HEK293 (cell line): Measurements from ENCODE around the gene CCSER2.

Experiments
- CTCF ChIA-PET: fragments of 350-600 bp; formaldehyde crosslinking; extraction: SDS; loops from one replicate; lab custom pipeline; 2021; ENCODE audit warnings: antibody characterized with exemption; lab: Yijun Ruan, JAX
- POLR2A ChIA-PET: fragments of 300-600 bp; formaldehyde crosslinking; extraction: SDS; loops from one replicate; lab custom pipeline; 2020; ENCODE audit warnings: antibody characterized with exemption, inconsistent platforms; lab: Yijun Ruan, JAX
- H3K27ac ChIP-seq: fragments of 200-500 bp; sonication (Bioruptor generic); 2 replicates; pipeline ENCODE4 v1.5.1; 2014; ENCODE audit warnings: low read depth, low read length, control low read depth, inconsistent platforms; ENCODE audit errors: extremely low read depth
- H3K36me3 ChIP-seq, 2 experiments: fragments of 200-500 bp in 1 of 2; sonication (Bioruptor generic) in 1 of 2; 1 replicate in 1 of 2; 2 replicates in 1 of 2; pipeline ENCODE4 v1.5.1; 2014 to 2017; ENCODE audit warnings: inconsistent platforms in 2 of 2, low read length in 2 of 2; ENCODE audit not compliant: control insufficient read depth in 2 of 2, insufficient read depth in 1 of 2
- H3K4me1 ChIP-seq: fragments of 200-500 bp; sonication (Bioruptor generic); 2 replicates; pipeline ENCODE4 v1.5.1; 2014; ENCODE audit warnings: mild to moderate bottlenecking, low read length, inconsistent platforms; ENCODE audit not compliant: control insufficient read depth, insufficient read depth
- H3K4me3 ChIP-seq: 2 replicates; pipeline ENCODE4 v1.5.1; 2011; ENCODE audit warnings: low read depth, mild to moderate bottlenecking, control low read depth, low read length, moderate library complexity
- H3K9me3 ChIP-seq: fragments of 200-500 bp; sonication (Bioruptor generic); 2 replicates; pipeline ENCODE4 v1.5.1; 2014; ENCODE audit warnings: low read depth, low read length, inconsistent platforms; ENCODE audit not compliant: control insufficient read depth, insufficient read depth
- OSR2 ChIP-seq: fragments of 450-650 bp; formaldehyde crosslinking; IDR thresholded peaks from 2 replicates; pipeline ENCODE4 v1.5.1; 2016; ENCODE audit warnings: missing biosample characterization, missing genetic modification characterization
- PRDM1 ChIP-seq: fragments of 450-650 bp; formaldehyde crosslinking; IDR thresholded peaks from 2 replicates; pipeline ENCODE4; 2016; ENCODE audit warnings: missing biosample characterization, missing genetic modification characterization
- PRDM10 ChIP-seq: fragments of 450-650 bp; formaldehyde crosslinking; IDR thresholded peaks from 2 replicates; pipeline ENCODE4 v1.5.1; 2016; ENCODE audit warnings: missing biosample characterization, missing genetic modification characterization
- ZFP69B ChIP-seq: fragments of 450-650 bp; formaldehyde crosslinking; IDR thresholded peaks from 2 replicates; pipeline ENCODE4 v1.5.1; 2016; ENCODE audit warnings: missing biosample characterization, missing genetic modification characterization
- ZNF114 ChIP-seq: fragments of 450-650 bp; formaldehyde crosslinking; IDR thresholded peaks from 2 replicates; pipeline ENCODE4 v1.5.0; 2017; ENCODE audit warnings: missing biosample characterization, missing genetic modification characterization
- ZNF16 ChIP-seq: fragments of 450-650 bp; formaldehyde crosslinking; IDR thresholded peaks from 2 replicates; pipeline ENCODE4 v1.5.1; 2016; ENCODE audit warnings: low read depth, missing biosample characterization, missing genetic modification characterization
- ZNF280D ChIP-seq: fragments of 450-650 bp; formaldehyde crosslinking; IDR thresholded peaks from 2 replicates; pipeline ENCODE4 v1.5.1; 2016; ENCODE audit warnings: missing biosample characterization, missing genetic modification characterization
- ZNF354C ChIP-seq: fragments of 450-650 bp; formaldehyde crosslinking; IDR thresholded peaks from 2 replicates; pipeline ENCODE4 v1.5.1; 2016; ENCODE audit warnings: missing biosample characterization, missing genetic modification characterization, low read depth, borderline replicate concordance
- ZNF488 ChIP-seq: fragments of 450-650 bp; formaldehyde crosslinking; IDR thresholded peaks from 2 replicates; pipeline ENCODE4 v1.5.1; 2016; ENCODE audit warnings: missing biosample characterization, missing genetic modification characterization
- ZNF555 ChIP-seq: fragments of 450-650 bp; formaldehyde crosslinking; conservative IDR thresholded peaks from 2 replicates; pipeline ENCODE4 v1.5.1; 2017; ENCODE audit warnings: missing biosample characterization, mild to moderate bottlenecking, missing genetic modification characterization, inconsistent platforms
- ZNF560 ChIP-seq: fragments of 450-650 bp; formaldehyde crosslinking; IDR thresholded peaks from 2 replicates; pipeline ENCODE4 v1.5.1; 2017; ENCODE audit warnings: missing biosample characterization, missing genetic modification characterization, borderline replicate concordance
- ZNF596 ChIP-seq: fragments of 450-650 bp; IDR thresholded peaks from 2 replicates; pipeline ENCODE4 v1.5.0; 2018; ENCODE audit warnings: missing biosample characterization, mild to moderate bottlenecking, missing genetic modification characterization, moderate library complexity
- ZNF600 ChIP-seq: fragments of 450-650 bp; formaldehyde crosslinking; IDR thresholded peaks from 2 replicates; pipeline ENCODE4 v1.5.1; 2016; ENCODE audit warnings: missing biosample characterization, missing genetic modification characterization
- ZNF670 ChIP-seq: fragments of 450-650 bp; formaldehyde crosslinking; IDR thresholded peaks from 2 replicates; pipeline ENCODE4 v1.5.1; 2016; ENCODE audit warnings: missing biosample characterization, missing genetic modification characterization, low read depth
- ZNF785 ChIP-seq: fragments of 450-650 bp; formaldehyde crosslinking; IDR thresholded peaks from 2 replicates; pipeline ENCODE4 v1.5.1; 2016; ENCODE audit warnings: missing biosample characterization, missing genetic modification characterization

CCSER2 gene

GRCh38 chr10:84341983-84342382 lies 13.6 kb downstream of the CCSER2 start (continued):
- no peak for TF ChIP-seq ZNF600 (tag by site-specific recombination)
- TF ChIP-seq, all 188 proteins: peak for 0

GRCh38 chr10:84342584-84342983 lies 14.2 kb downstream of the CCSER2 start:
- TF ChIP-seq PRDM10 (tag by site-specific recombination) (no peak), ZNF114 (tag by site-specific recombination) (no peak), ZNF488 (no peak), ZNF16 (tag by site-specific recombination) (no peak), OSR2 (tag by site-specific recombination) (no peak), ZNF670 (no peak), ZNF596 (no peak), ZNF560 (tag by site-specific recombination) (no peak), ZFP69B (tag by site-specific recombination) (no peak), PRDM1 (tag by site-specific recombination) (no peak), ZNF555 (tag by site-specific recombination) (no peak), ZNF785 (tag by site-specific recombination) (no peak), ZNF354C (tag by site-specific recombination) (no peak), ZNF280D (tag by site-specific recombination) (no peak)
- H3K36me3 ChIP-seq: no peaks in the 10 kb centered on the region
- CTCF ChIA-PET: interaction anchor here (0.9 to 3.7 kb wide), 5 partner anchors 9 to 87 kb away, joined by 3 to 18 read pairs (median 4); no protein-coding TSS in a partner anchor
- no peak overlapping the region for H3K4me3 ChIP-seq
- POLR2A ChIA-PET: interaction anchor here (0.8 kb wide), 1 partner anchor 15 kb away, joined by 3 read pairs; no protein-coding TSS in a partner anchor
- no peak overlapping the region for H3K27ac ChIP-seq
- H3K4me1 ChIP-seq: peaks cover under 1% of the 10 kb centered on the region; the same call in 1 of the 2 replicates
- H3K9me3 ChIP-seq: no peaks in the 10 kb centered on the region

GRCh38 chr10:84343831-84344230 lies 15.4 kb downstream of the CCSER2 start:
- Histone ChIP-seq H3K9me3 (no peaks in the 10 kb centered on the region), H3K4me1 (no peaks in the 10 kb centered on the region), H3K4me3 (no peak overlapping the region), H3K27ac (no peak overlapping the region), H3K36me3 (no peaks in the 10 kb centered on the region)
- POLR2A ChIA-PET: no interaction called here
- no peak for TF ChIP-seq PRDM1 (tag by site-specific recombination)
- CTCF ChIA-PET: interaction anchor here (1.0 to 3.7 kb wide), 4 partner anchors 8 to 194 kb away, joined by 3 to 18 read pairs (median 3); no protein-coding TSS in a partner anchor
